ENCODE measurements around the gene SOCS7.

GRCh38 chr17:38418062-38418692 lies 66.5 kb downstream of the SOCS7 start:
- TF ChIP-seq EP300 (IDR thresholded peaks at IDR 0.05; ENCODE audit: borderline replicate concordance) (no peak), REST (IDR thresholded peaks at IDR 0.05; ENCODE audit: low read depth) (no peak), MAX (IDR thresholded peaks at IDR 0.05) (no peak), NFIC (IDR thresholded peaks at IDR 0.05) (no peak), USF1 (IDR thresholded peaks at IDR 0.05) (no peak)

All from Ishikawa (cell line).